ENCODE measurements around the gene HIVEP1. TPM values are rescaled to one million over a fixed set of nuclear protein-coding genes. Genes with fewer than 3 reads are reported as not detected.
"Not testable (repeated sequence)": the region's sequence is repeated elsewhere in the genome, so short reads cannot be mapped to it uniquely, and the experiment has no call there.

The HIVEP1 gene
- total RNA-seq, 2 donors from 2014 or later: 35.2 to 38.0 TPM

GRCh38 chr6:12173661-12174060 lies 161.5 kb downstream of the HIVEP1 start:
- intact Hi-C loops (cut with DNase I): no loop called here
- Histone ChIP-seq H3K4me1 (replicated peaks) (no peaks in the 10 kb centered on the region), H3K36me3 (no peaks in the 10 kb centered on the region), H3K27ac (no peak overlapping the region), H3K9me3 (no peaks in the 10 kb centered on the region), H3K27me3 (replicated peaks; ENCODE audit: insufficient read depth) (no peaks in the 10 kb centered on the region), H3K4me3 (no peak overlapping the region)
- WGBS: 46% methylated on average over 2 of the region's 2 CpGs
- DNase-seq (ENCODE audit: low spot score): no peak
- TF ChIP-seq POLR2A (IDR thresholded peaks at IDR 0.05) (no peak), POLR2AphosphoS5 (IDR thresholded peaks at IDR 0.05) (no peak), CTCF (IDR thresholded peaks at IDR 0.05) (no peak)

DNA sequence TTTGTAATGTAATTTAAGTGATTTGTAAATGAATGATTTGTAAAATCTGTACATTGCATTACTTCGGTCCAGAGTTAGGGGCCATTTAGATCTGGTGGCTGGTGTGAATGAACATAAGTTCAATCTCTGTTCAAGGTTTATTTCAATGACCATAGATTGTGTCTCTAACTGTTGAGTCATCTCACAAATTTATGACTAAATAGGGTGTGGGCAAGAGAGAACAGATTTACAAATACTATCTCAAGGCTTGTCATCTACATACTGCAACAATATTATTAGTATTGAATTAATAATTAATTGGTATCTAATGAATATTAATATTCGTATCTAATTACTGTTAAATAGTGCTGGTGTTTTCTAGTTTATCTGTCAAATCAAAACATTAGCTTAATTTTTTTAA lies 162.8 kb downstream of the HIVEP1 start:
- intact Hi-C loops (cut with DNase I): no loop called here
- no peaks in the 10 kb centered on the region for H3K4me1 ChIP-seq (replicated peaks)
- WGBS: 95% methylated on average over 2 of the region's 2 CpGs

GRCh38 chr6:12175626-12176025 lies 163.5 kb downstream of the HIVEP1 start:
- intact Hi-C loops (cut with DNase I): no loop called here
- Histone ChIP-seq H3K9me3 (no peaks in the 10 kb centered on the region), H3K27me3 (replicated peaks; ENCODE audit: insufficient read depth) (no peaks in the 10 kb centered on the region), H3K27ac (no peak overlapping the region), H3K4me3 (no peak overlapping the region), H3K4me1 (replicated peaks) (no peaks in the 10 kb centered on the region), H3K36me3 (no peaks in the 10 kb centered on the region)
- no peak for DNase-seq (ENCODE audit: low spot score)
- 93% methylated on average over 8 of the region's 8 CpGs for WGBS
- no peak for TF ChIP-seq POLR2AphosphoS5 (IDR thresholded peaks at IDR 0.05)
- no peak for TF ChIP-seq CTCF (IDR thresholded peaks at IDR 0.05)
- no peak for TF ChIP-seq POLR2A (IDR thresholded peaks at IDR 0.05)

More for the DNA sequence above, 162.8 kb downstream of the HIVEP1 start:
- Histone ChIP-seq H3K4me3 (no peak overlapping the region), H3K36me3 (no peaks in the 10 kb centered on the region), H3K9me3 (no peaks in the 10 kb centered on the region), H3K27ac (no peak overlapping the region), H3K27me3 (replicated peaks; ENCODE audit: insufficient read depth) (no peaks in the 10 kb centered on the region)
- no peak for DNase-seq (ENCODE audit: low spot score)
- TF ChIP-seq POLR2A (IDR thresholded peaks at IDR 0.05) (no peak), CTCF (IDR thresholded peaks at IDR 0.05) (no peak), POLR2AphosphoS5 (IDR thresholded peaks at IDR 0.05) (no peak)

DNA sequence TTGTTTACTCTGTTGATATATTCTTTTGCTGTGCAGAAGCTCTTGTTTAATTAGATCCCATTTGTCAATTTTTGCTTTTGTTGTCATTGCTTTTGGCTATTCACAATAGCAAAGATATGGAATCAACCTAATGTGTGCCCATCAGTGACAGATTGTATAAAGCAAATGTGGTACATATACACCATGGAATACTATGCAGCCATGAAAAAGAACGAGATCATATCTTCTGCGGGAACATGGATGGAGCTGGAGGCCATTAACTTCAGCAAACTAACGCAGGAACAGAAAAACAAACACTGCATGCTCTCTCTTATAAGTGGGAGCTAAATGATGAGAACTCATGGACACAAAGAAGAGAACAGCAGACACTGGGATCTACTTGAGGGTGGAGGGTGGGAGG lies 164.7 kb downstream of the HIVEP1 start:
- H3K27me3 ChIP-seq (replicated peaks; ENCODE audit: insufficient read depth); H3K9me3 ChIP-seq; H3K4me1 ChIP-seq (replicated peaks); DNase-seq (ENCODE audit: low spot score); H3K36me3 ChIP-seq; H3K4me3 ChIP-seq; intact Hi-C loops (cut with DNase I); H3K27ac ChIP-seq: not testable (repeated sequence)
- 98% methylated on average over 3 of the region's 3 CpGs for WGBS

- DNase-seq (ENCODE audit: low spot score): no peak
- no peak overlapping the region for H3K4me3 ChIP-seq
- 47% methylated on average over 3 of the region's 3 CpGs for WGBS
- H3K27me3 ChIP-seq (replicated peaks; ENCODE audit: insufficient read depth): no peaks in the 10 kb centered on the region
- no peak overlapping the region for H3K27ac ChIP-seq
- no peaks in the 10 kb centered on the region for H3K4me1 ChIP-seq (replicated peaks)
- no peak for TF ChIP-seq POLR2AphosphoS5 (IDR thresholded peaks at IDR 0.05)
- no peaks in the 10 kb centered on the region for H3K9me3 ChIP-seq
- intact Hi-C loops (cut with DNase I): no loop called here
- H3K36me3 ChIP-seq: no peaks in the 10 kb centered on the region
These were observed 166.4 kb downstream of the HIVEP1 start for GRCh38 chr6:12178521-12178920.

DNA sequence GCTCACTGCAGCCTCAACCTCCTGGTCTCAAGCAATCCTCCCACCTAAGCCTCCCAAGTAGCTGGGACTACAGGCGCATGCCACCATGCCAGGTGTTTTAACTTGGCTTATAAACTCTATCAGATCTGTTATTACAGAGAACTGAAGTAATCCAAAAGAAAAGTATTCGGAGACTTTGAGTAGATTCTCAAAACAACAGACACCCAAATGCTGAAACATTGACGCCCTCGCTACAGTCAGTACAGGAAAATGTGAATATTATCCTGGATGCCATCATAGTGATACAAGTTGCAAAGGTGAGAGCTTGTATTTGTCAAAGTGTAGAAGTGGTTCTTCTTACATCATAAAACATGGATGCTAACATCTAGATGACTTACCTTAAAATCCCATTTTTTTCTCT lies 169.4 kb downstream of the HIVEP1 start:
- Histone ChIP-seq H3K4me1 (replicated peaks) (no peaks in the 10 kb centered on the region), H3K27ac (no peak overlapping the region), H3K9me3 (no peaks in the 10 kb centered on the region), H3K4me3 (no peak overlapping the region), H3K36me3 (no peaks in the 10 kb centered on the region), H3K27me3 (replicated peaks; ENCODE audit: insufficient read depth) (no peaks in the 10 kb centered on the region)
- TF ChIP-seq POLR2A (IDR thresholded peaks at IDR 0.05): no peak
- TF ChIP-seq POLR2AphosphoS5 (IDR thresholded peaks at IDR 0.05): no peak
- TF ChIP-seq CTCF (IDR thresholded peaks at IDR 0.05): no peak
- no peak for DNase-seq (ENCODE audit: low spot score)
- intact Hi-C loops (cut with DNase I): no loop called here
- 97% methylated on average over 4 of the region's 4 CpGs for WGBS

Data from prostate gland (tissue), 2 donors.